ENCODE measurements around the gene UNC5A. TPM values are rescaled to one million over a fixed set of nuclear protein-coding genes. Genes with fewer than 3 reads are reported as not detected.
A peak's percentile ranks its signal among the peaks of the same experiment; 100 is the strongest.

UNC5A gene
- total RNA-seq, 1 experiment from 2014 or later = 20.2 TPM

- TF ChIP-seq, protein P1, sequence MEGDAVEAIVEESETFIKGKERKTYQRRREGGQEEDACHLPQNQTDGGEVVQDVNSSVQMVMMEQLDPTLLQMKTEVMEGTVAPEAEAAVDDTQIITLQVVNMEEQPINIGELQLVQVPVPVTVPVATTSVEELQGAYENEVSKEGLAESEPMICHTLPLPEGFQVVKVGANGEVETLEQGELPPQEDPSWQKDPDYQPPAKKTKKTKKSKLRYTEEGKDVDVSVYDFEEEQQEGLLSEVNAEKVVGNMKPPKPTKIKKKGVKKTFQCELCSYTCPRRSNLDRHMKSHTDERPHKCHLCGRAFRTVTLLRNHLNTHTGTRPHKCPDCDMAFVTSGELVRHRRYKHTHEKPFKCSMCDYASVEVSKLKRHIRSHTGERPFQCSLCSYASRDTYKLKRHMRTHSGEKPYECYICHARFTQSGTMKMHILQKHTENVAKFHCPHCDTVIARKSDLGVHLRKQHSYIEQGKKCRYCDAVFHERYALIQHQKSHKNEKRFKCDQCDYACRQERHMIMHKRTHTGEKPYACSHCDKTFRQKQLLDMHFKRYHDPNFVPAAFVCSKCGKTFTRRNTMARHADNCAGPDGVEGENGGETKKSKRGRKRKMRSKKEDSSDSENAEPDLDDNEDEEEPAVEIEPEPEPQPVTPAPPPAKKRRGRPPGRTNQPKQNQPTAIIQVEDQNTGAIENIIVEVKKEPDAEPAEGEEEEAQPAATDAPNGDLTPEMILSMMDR (IDR thresholded peaks at IDR 0.05; ENCODE audit: unreplicated experiment) = no peak
- H3K27me3 Mint-ChIP-seq (ENCODE audit: unreplicated experiment) = no peaks in the 10 kb centered on the region
- H3K27ac Mint-ChIP-seq (ENCODE audit: unreplicated experiment) = no peak overlapping the region
- H3K4me1 Mint-ChIP-seq (ENCODE audit: low read depth, unreplicated experiment) = peaks cover 37% of the 10 kb centered on the region
- no peak for DNase-seq
- H3K4me3 Mint-ChIP-seq (ENCODE audit: low read depth, unreplicated experiment) = no peak overlapping the region
- H3K36me3 Mint-ChIP-seq (ENCODE audit: insufficient read depth, unreplicated experiment) = peaks cover 9% of the 10 kb centered on the region
- no peaks in the 10 kb centered on the region for H3K9me3 Mint-ChIP-seq (ENCODE audit: low read depth, unreplicated experiment)
- intact Hi-C loops (cut with micrococcal nuclease; ENCODE audit: unreplicated experiment) = loop anchor here (5.0 kb wide), 2 partner anchors 78 to 238 kb away; no protein-coding TSS in a partner anchor
- BruUV-seq (replicated peaks) = no TSS peak
- CTCF ChIA-PET = interaction anchor here (1.2 to 1.5 kb wide), 2 partner anchors 9 to 240 kb away, joined by 4 to 6 read pairs; no protein-coding TSS in a partner anchor
Observed at GRCh38 chr5:176900780-176901204, 90.4 kb downstream of the UNC5A start.

- peaks cover 44% of the 10 kb centered on the region for H3K4me1 Mint-ChIP-seq (ENCODE audit: low read depth, unreplicated experiment)
- TF ChIP-seq, protein P1 (IDR thresholded peaks at IDR 0.05; ENCODE audit: unreplicated experiment) = no peak
- no TSS peak for BruUV-seq (replicated peaks)
- H3K27me3 Mint-ChIP-seq (ENCODE audit: unreplicated experiment) = no peaks in the 10 kb centered on the region
- H3K36me3 Mint-ChIP-seq (ENCODE audit: insufficient read depth, unreplicated experiment) = peaks cover 9% of the 10 kb centered on the region
- CTCF ChIA-PET = interaction anchor here (3.1 kb wide), 1 partner anchor 241 kb away, joined by 20 read pairs; no protein-coding TSS in a partner anchor
- intact Hi-C loops (cut with micrococcal nuclease; ENCODE audit: unreplicated experiment) = loop anchor here (5.0 kb wide), 2 partner anchors 79 to 239 kb away; no protein-coding TSS in a partner anchor
- DNase-seq = no peak
- no peaks in the 10 kb centered on the region for H3K9me3 Mint-ChIP-seq (ENCODE audit: low read depth, unreplicated experiment)
- H3K27ac Mint-ChIP-seq (ENCODE audit: unreplicated experiment) = no peak overlapping the region
- no peak overlapping the region for H3K4me3 Mint-ChIP-seq (ENCODE audit: low read depth, unreplicated experiment)
Observed at GRCh38 chr5:176901260-176902101, 91.1 kb downstream of the UNC5A start.

DNA sequence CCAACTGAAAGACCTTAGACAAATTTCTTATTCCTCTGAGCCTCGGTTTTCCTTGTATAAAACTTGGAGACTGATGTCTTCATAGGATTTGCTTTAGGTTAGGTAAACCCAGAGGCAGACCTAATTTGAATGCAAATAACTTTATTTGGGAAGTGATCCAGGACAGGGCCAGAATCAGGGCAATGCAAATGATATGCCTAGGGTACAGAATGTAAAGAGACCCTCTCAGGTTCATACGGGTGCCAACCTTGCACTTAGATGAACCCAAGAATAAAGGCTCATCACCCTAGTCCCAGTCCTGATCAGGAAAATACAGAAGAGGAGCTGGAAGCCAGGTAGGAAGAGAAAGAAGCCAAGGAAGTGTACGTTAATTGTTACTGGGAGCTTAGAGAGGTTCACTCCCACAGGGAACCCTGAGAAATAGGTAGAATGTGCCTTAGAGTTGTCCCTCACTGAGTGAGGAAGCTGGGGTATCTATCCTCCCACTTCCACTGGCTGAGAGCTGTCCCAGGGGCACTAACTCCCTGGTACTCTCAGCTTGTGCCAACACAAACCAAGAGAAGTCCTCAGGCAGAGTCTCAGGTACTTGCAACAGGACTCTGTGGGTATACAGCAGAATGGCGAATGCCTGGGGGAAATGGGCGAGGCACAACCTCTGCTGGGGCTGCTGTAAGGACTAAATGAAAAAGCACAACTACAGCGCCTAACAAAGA lies 91.9 kb downstream of the UNC5A start:
- DNase-seq = no peak
- CTCF ChIA-PET = interaction anchor here (1.7 to 3.1 kb wide), 2 partner anchors 85 to 241 kb away, joined by 3 to 20 read pairs; no protein-coding TSS in a partner anchor
- TF ChIP-seq, protein P1 (IDR thresholded peaks at IDR 0.05; ENCODE audit: unreplicated experiment) = no peak
- Mint-ChIP-seq H3K4me3 (ENCODE audit: low read depth, unreplicated experiment) (no peak overlapping the region), H3K36me3 (ENCODE audit: insufficient read depth, unreplicated experiment) (peaks cover 9% of the 10 kb centered on the region), H3K9me3 (ENCODE audit: low read depth, unreplicated experiment) (no peaks in the 10 kb centered on the region), H3K27ac (ENCODE audit: unreplicated experiment) (no peak overlapping the region), H3K27me3 (ENCODE audit: unreplicated experiment) (no peaks in the 10 kb centered on the region), H3K4me1 (ENCODE audit: low read depth, unreplicated experiment) (peaks cover 48% of the 10 kb centered on the region)
- intact Hi-C loops (cut with micrococcal nuclease; ENCODE audit: unreplicated experiment) = loop anchor here (5.0 kb wide), 2 partner anchors 80 to 240 kb away; no protein-coding TSS in a partner anchor
- BruUV-seq (replicated peaks) = no TSS peak

GRCh38 chr5:176902911-176903664 lies 92.7 kb downstream of the UNC5A start:
- BruUV-seq (replicated peaks) = no TSS peak
- Mint-ChIP-seq H3K36me3 (ENCODE audit: insufficient read depth, unreplicated experiment) (peaks cover 14% of the 10 kb centered on the region), H3K27me3 (ENCODE audit: unreplicated experiment) (no peaks in the 10 kb centered on the region), H3K4me3 (ENCODE audit: low read depth, unreplicated experiment) (peak overlapping the region; percentile 11), H3K27ac (ENCODE audit: unreplicated experiment) (peak overlapping the region; percentile 29), H3K4me1 (ENCODE audit: low read depth, unreplicated experiment) (peaks cover 48% of the 10 kb centered on the region), H3K9me3 (ENCODE audit: low read depth, unreplicated experiment) (no peaks in the 10 kb centered on the region)
- peak; percentile 50 for DNase-seq
- CTCF ChIA-PET = interaction anchor here (0.5 to 3.1 kb wide), 11 partner anchors 25 to 245 kb away, joined by 3 to 20 read pairs (median 4); no protein-coding TSS in a partner anchor
- intact Hi-C loops (cut with micrococcal nuclease; ENCODE audit: unreplicated experiment) = loop anchor here (5.0 kb wide), 2 partner anchors 81 to 241 kb away; no protein-coding TSS in a partner anchor
- TF ChIP-seq, protein P1 (IDR thresholded peaks at IDR 0.05; ENCODE audit: unreplicated experiment) = no peak

Measured in Calu3 (cell line).